ENCODE data around the gene MAP2K5. TPM values are rescaled to one million over a fixed set of nuclear protein-coding genes. Genes with fewer than 3 reads are reported as not detected.

Gene MAP2K5
- total RNA-seq, 1 donor from 2014 or later: 25.0 TPM

- Histone ChIP-seq H3K36me3 (peaks cover 5% of the 10 kb centered on the region), H3K27me3 (ENCODE audit: low read depth) (no peaks in the 10 kb centered on the region), H3K9me3 (replicated peaks) (no peaks in the 10 kb centered on the region), H3K27ac (replicated peaks) (no peak overlapping the region), H3K4me3 (no peak overlapping the region), H3K4me1 (no peaks in the 10 kb centered on the region)
- no peak for DNase-seq
- TF ChIP-seq CTCF (IDR thresholded peaks at IDR 0.05; ENCODE audit: borderline replicate concordance): no peak
- intact Hi-C loops (cut with micrococcal nuclease): no loop called here
These were observed 148.4 kb downstream of the MAP2K5 start for GRCh38 chr15:67690936-67691335.

DNA sequence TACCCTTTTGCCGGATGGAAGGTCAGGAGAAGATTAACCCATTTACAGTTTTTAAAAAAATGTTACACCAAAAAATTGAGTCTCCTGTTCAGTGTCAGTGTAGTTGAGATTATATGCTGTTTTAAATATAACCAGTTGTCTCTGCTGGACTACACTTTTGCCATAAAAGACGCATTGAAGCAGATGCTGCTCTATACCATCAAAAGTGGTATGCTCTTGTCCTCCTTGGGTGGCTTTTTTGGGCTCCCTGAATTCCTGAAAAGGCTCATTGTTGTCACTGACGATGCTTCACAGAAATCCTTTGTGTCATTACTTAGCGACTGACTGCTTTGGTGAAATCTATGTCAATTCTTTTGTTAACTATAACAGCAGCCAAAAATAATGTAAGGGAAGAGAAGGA lies 148.9 kb downstream of the MAP2K5 start:
- no peak overlapping the region for H3K27ac ChIP-seq (replicated peaks)
- H3K9me3 ChIP-seq (replicated peaks): no peaks in the 10 kb centered on the region
- H3K4me3 ChIP-seq: no peak overlapping the region
- H3K4me1 ChIP-seq: no peaks in the 10 kb centered on the region
- H3K27me3 ChIP-seq (ENCODE audit: low read depth): no peaks in the 10 kb centered on the region
- intact Hi-C loops (cut with micrococcal nuclease): no loop called here
- H3K36me3 ChIP-seq: peaks cover 5% of the 10 kb centered on the region
- no peak for TF ChIP-seq CTCF (IDR thresholded peaks at IDR 0.05; ENCODE audit: borderline replicate concordance)
- DNase-seq: no peak

DNA sequence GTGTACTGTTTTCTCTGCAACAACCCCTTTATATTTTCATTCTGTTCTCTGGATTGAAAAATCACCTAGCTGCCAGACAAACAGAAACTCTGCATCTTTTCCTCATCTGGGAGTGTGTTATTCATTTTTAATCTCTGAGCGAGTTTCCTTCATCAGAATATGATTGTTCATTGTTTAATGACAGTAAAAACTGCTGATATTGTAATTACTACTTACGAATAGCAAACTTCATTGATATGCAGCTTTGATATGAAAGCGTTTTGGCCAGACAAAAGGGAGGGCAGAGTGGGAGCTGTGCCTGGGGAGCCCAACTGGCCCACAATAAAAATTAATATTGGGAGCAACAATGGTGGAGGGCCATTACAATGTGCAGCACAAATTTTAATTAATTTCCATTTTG lies 150.1 kb downstream of the MAP2K5 start:
- H3K4me1 ChIP-seq: no peaks in the 10 kb centered on the region
- no peak overlapping the region for H3K4me3 ChIP-seq
- no peaks in the 10 kb centered on the region for H3K9me3 ChIP-seq (replicated peaks)
- intact Hi-C loops (cut with micrococcal nuclease): no loop called here
- no peak for TF ChIP-seq CTCF (IDR thresholded peaks at IDR 0.05; ENCODE audit: borderline replicate concordance)
- H3K27ac ChIP-seq (replicated peaks): no peak overlapping the region
- no peaks in the 10 kb centered on the region for H3K27me3 ChIP-seq (ENCODE audit: low read depth)
- DNase-seq: no peak
- H3K36me3 ChIP-seq: peaks cover 5% of the 10 kb centered on the region

- H3K27ac ChIP-seq (replicated peaks): no peak overlapping the region
- H3K27me3 ChIP-seq (ENCODE audit: low read depth): no peaks in the 10 kb centered on the region
- H3K4me1 ChIP-seq: no peaks in the 10 kb centered on the region
- H3K9me3 ChIP-seq (replicated peaks): peaks cover 5% of the 10 kb centered on the region
- no peak for DNase-seq
- H3K4me3 ChIP-seq: no peak overlapping the region
- intact Hi-C loops (cut with micrococcal nuclease): no loop called here
- TF ChIP-seq CTCF (IDR thresholded peaks at IDR 0.05; ENCODE audit: borderline replicate concordance): no peak
- peaks cover 25% of the 10 kb centered on the region for H3K36me3 ChIP-seq
These were observed 153.6 kb downstream of the MAP2K5 start for GRCh38 chr15:67696087-67696486.

GRCh38 chr15:67700023-67700422 lies 157.5 kb downstream of the MAP2K5 start:
- no peak overlapping the region for H3K4me3 ChIP-seq
- H3K4me1 ChIP-seq: no peaks in the 10 kb centered on the region
- intact Hi-C loops (cut with micrococcal nuclease): no loop called here
- no peaks in the 10 kb centered on the region for H3K27me3 ChIP-seq (ENCODE audit: low read depth)
- peaks cover 31% of the 10 kb centered on the region for H3K36me3 ChIP-seq
- H3K27ac ChIP-seq (replicated peaks): no peak overlapping the region
- TF ChIP-seq CTCF (IDR thresholded peaks at IDR 0.05; ENCODE audit: borderline replicate concordance): no peak
- H3K9me3 ChIP-seq (replicated peaks): peaks cover 5% of the 10 kb centered on the region
- DNase-seq: no peak

GRCh38 chr15:67701669-67702068 lies 159.2 kb downstream of the MAP2K5 start:
- peaks cover 5% of the 10 kb centered on the region for H3K9me3 ChIP-seq (replicated peaks)
- intact Hi-C loops (cut with micrococcal nuclease): no loop called here
- H3K36me3 ChIP-seq: peaks cover 31% of the 10 kb centered on the region
- H3K4me1 ChIP-seq: no peaks in the 10 kb centered on the region
- H3K4me3 ChIP-seq: no peak overlapping the region
- DNase-seq: no peak
- TF ChIP-seq CTCF (IDR thresholded peaks at IDR 0.05; ENCODE audit: borderline replicate concordance): no peak
- H3K27ac ChIP-seq (replicated peaks): no peak overlapping the region
- H3K27me3 ChIP-seq (ENCODE audit: low read depth): no peaks in the 10 kb centered on the region

Measured in left ventricle myocardium inferior (tissue), 1 donor.